Chondrocyte (in vitro differentiated cells): ENCODE measurements around the gene FAM13A. TPM values are rescaled to one million over a fixed set of nuclear protein-coding genes. Genes with fewer than 3 reads are reported as not detected.

Experiments used
- DNase-seq: peaks from one replicate; pipeline ENCODE4 v3.0.0; 2021; ENCODE audit warnings: mixed read lengths, low spot score
- H3K27ac Mint-ChIP-seq: one replicate; pipeline ENCODE4 v1.8.0; 2021; ENCODE audit warnings: mild to moderate bottlenecking, moderate library complexity, mixed read lengths; ENCODE audit not compliant: unreplicated experiment
- H3K27me3 Mint-ChIP-seq: 2 replicates; pipeline ENCODE4 v1.8.0; 2021; ENCODE audit warnings: low read depth, mixed read lengths
- H3K36me3 Mint-ChIP-seq: 2 replicates; pipeline ENCODE4 v1.8.0; 2021; ENCODE audit warnings: low read depth, mixed read lengths
- H3K4me1 Mint-ChIP-seq: 2 replicates; pipeline ENCODE4 v1.8.0; 2021; ENCODE audit warnings: low read depth, mild to moderate bottlenecking, mixed read lengths
- H3K4me3 Mint-ChIP-seq: one replicate; pipeline ENCODE4 v1.8.0; 2021; ENCODE audit warnings: mild to moderate bottlenecking, moderate library complexity, mixed read lengths; ENCODE audit not compliant: unreplicated experiment
- H3K9me3 Mint-ChIP-seq: 2 replicates; pipeline ENCODE4 v1.8.0; 2021; ENCODE audit warnings: low read depth, mixed read lengths
- total RNA-seq: library from RNA; stranded (reverse); gene quantifications from 3 replicates; pipeline ENCODE4 v1.2.1, GENCODE V29; 2021
- TF ChIP-seq, protein P1 (sequence below): fragments of 200-600 bp; sonication (generic); IDR thresholded peaks from 2 replicates; pipeline ENCODE4 v1.5.0; 2021; ENCODE audit warnings: antibody characterized with exemption, mild to moderate bottlenecking, moderate library complexity

The FAM13A gene
- total RNA-seq, 1 donor from 2014 or later: 10.5 TPM

DNA sequence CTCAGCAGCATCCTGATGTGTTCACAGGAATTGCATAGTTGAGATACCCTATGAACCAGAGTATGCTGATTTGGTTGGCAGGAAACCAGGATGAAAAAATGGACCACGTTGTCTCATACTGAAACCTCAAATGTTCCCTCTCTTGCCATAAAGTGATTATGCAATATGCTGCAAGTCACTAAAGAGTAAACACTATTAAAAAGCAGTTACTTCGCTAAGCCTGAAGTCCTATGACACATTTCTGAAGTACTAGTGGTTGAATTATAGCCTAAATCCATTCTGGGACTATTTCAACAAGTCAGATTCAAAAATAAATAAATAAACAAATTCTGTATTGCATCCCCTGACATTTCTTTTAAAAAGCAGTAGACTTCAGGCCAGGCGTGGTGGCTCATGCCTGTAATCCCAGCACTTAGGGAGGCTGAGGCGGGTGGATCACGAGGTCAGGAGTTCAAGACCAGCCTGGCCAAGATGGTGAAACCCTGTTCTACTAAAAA, 253.3 kb downstream of the FAM13A start:
- Mint-ChIP-seq H3K27me3 (no peaks in the 10 kb centered on the region), H3K36me3 (no peaks in the 10 kb centered on the region), H3K9me3 (no peaks in the 10 kb centered on the region), H3K4me3 (no peak overlapping the region), H3K4me1 (peaks cover 8% of the 10 kb centered on the region), H3K27ac (peak overlapping the region; percentile 68)
- TF ChIP-seq, protein P1, sequence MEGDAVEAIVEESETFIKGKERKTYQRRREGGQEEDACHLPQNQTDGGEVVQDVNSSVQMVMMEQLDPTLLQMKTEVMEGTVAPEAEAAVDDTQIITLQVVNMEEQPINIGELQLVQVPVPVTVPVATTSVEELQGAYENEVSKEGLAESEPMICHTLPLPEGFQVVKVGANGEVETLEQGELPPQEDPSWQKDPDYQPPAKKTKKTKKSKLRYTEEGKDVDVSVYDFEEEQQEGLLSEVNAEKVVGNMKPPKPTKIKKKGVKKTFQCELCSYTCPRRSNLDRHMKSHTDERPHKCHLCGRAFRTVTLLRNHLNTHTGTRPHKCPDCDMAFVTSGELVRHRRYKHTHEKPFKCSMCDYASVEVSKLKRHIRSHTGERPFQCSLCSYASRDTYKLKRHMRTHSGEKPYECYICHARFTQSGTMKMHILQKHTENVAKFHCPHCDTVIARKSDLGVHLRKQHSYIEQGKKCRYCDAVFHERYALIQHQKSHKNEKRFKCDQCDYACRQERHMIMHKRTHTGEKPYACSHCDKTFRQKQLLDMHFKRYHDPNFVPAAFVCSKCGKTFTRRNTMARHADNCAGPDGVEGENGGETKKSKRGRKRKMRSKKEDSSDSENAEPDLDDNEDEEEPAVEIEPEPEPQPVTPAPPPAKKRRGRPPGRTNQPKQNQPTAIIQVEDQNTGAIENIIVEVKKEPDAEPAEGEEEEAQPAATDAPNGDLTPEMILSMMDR: no peak
- no peak for DNase-seq

DNA sequence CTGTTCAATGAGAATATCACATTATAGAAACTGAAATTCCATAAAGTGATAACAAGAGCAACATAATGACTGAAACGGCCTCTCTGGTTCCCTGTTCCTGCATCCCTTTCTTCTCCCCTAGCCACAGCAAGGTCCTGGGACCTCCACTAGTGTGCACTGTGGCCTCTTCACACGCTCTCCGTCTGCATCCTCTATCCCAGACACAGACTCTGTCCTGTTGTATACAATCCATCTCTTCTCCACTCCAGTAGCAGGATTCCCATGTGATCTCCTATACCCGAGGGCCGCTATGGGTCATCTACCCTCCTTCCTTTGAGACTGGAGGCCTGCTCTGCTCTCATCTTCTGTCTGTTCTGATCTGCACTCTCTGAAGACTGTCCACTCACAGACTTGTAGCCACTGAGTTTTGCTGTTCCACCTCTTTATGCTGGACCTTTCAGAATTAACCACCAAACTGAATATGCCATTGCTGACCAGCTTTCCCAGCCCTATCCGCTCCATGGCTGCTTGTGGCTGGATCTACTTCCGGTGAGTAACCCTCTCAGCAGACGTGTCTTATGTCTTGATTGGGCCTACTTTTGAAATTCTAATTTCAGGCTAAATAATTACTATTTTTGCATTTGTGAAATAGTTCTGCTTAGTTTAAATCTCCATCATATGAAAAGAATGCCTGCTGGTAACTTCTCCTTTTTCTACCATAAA, 254.2 kb downstream of the FAM13A start:
- H3K27me3 Mint-ChIP-seq: no peaks in the 10 kb centered on the region
- DNase-seq: no peak
- TF ChIP-seq, protein P1: no peak
- peaks cover 8% of the 10 kb centered on the region for H3K4me1 Mint-ChIP-seq
- no peaks in the 10 kb centered on the region for H3K9me3 Mint-ChIP-seq
- no peak overlapping the region for H3K4me3 Mint-ChIP-seq
- peaks cover 4% of the 10 kb centered on the region for H3K36me3 Mint-ChIP-seq
- H3K27ac Mint-ChIP-seq: peak overlapping the region; percentile 62

DNA sequence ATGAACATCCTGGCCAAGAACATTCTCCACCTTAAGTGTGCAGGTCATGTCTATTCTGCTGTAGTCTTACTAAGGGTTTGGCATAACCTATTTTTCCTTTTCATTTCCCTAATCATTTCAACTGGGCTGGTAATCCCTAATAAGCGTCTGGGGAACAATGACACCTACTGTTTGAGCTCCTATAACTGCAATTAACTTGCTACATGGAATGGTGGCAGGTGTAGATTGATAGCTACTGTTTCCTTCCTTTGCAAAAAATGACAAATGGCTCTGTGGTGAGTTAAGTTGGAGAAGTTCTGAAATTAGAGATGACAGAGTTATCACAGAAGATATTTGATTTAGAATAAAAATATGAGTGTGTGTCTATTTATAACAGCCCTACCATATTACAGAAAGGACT, 254.8 kb downstream of the FAM13A start:
- Mint-ChIP-seq H3K4me1 (peaks cover 8% of the 10 kb centered on the region), H3K27me3 (no peaks in the 10 kb centered on the region), H3K36me3 (peaks cover 7% of the 10 kb centered on the region), H3K27ac (no peak overlapping the region), H3K9me3 (peaks cover under 1% of the 10 kb centered on the region), H3K4me3 (no peak overlapping the region)
- TF ChIP-seq, protein P1: no peak
- DNase-seq: no peak

DNA sequence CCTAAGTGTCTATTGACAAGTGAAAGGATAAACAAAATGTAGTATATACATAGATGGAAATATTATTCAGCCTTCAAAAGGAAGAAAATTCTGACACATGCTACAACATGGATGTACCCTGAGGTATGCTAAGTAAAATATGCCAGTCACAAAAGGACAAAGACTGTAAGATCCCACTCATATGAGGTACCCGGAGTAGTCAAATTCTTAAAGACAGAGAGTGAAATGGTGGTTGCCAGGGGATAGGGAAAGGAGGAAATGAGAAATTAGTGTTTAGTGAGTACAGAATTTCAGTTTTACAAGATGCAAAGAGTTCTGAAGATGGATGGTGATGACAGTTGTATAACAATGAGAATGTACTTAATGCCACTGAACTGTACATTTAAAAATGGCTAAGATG, 257.1 kb downstream of the FAM13A start:
- Mint-ChIP-seq H3K9me3 (peaks cover 7% of the 10 kb centered on the region), H3K4me3 (no peak overlapping the region), H3K36me3 (peaks cover 7% of the 10 kb centered on the region), H3K27me3 (no peaks in the 10 kb centered on the region), H3K27ac (no peak overlapping the region), H3K4me1 (peaks cover 8% of the 10 kb centered on the region)
- TF ChIP-seq, protein P1: no peak
- no peak for DNase-seq

DNA sequence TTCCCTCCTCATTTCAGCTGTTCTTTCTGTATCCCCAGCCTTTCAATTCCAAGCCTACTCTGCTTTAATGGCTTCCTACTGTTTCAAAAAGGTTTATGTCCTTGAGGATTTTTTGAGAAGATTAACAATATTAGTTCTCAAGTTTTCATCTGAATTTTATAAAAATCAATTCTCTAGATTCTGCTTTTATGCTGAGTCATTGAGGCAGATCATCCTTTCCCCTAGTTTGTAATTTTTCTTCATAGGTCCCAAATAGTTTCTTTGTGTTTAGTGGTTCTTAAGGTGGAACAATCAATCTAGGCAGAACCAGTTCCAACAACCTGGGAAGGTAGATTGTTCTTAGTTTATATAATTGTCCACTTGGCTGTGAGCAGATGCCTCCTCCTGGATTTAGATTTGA, 259.3 kb downstream of the FAM13A start:
- peaks cover 7% of the 10 kb centered on the region for H3K36me3 Mint-ChIP-seq
- DNase-seq: no peak

More for the DNA sequence above, 259.3 kb downstream of the FAM13A start:
- Mint-ChIP-seq H3K27ac (no peak overlapping the region), H3K4me1 (peaks cover 12% of the 10 kb centered on the region), H3K4me3 (no peak overlapping the region), H3K27me3 (no peaks in the 10 kb centered on the region), H3K9me3 (peaks cover 7% of the 10 kb centered on the region)
- TF ChIP-seq, protein P1: no peak
